T-helper 2 cell treated with Interferon-gamma antibody and Interleukin-4, amounts not matched to agents 100 ng/mL and 5 ng/mL, for 36 hours (primary cell): ENCODE data around the gene FRK. TPM values are rescaled to one million over a fixed set of nuclear protein-coding genes. Genes with fewer than 3 reads are reported as not detected.

Source experiments
- intact Hi-C: fragments of 100-400 bp; cut with micrococcal nuclease; formaldehyde crosslinking; loops from one replicate; pipeline ENCODE4 v1.15.1; 2023
- total RNA-seq: library from RNA; stranded (reverse); gene quantifications from 2 replicates; pipeline ENCODE4 v1.2.3, GENCODE V29; 2022

Gene FRK
- total RNA-seq: 0.05 and 0.14 TPM in 2 replicates

GRCh38 chr6:116060572-116061283 lies at the start of gene FRK:
Gene FRK, minus strand, starts transcription at chr6:116060891. Its CDS starts 580 bp downstream, at chr6:116060311.
- intact Hi-C loops: no loop called here

GRCh38 chr6:116108836-116109235 lies 48.1 kb upstream of the FRK start:
- intact Hi-C loops: loop anchor here (10.0 kb wide), 2 partner anchors 1496 to 1566 kb away; partner anchors contain the start of genes GOPC and NUS1

- intact Hi-C loops: loop anchor here (10.0 kb wide), 2 partner anchors 1499 to 1569 kb away; partner anchors contain the start of genes GOPC and NUS1
Measured at GRCh38 chr6:116106146-116106545, 45.5 kb upstream of the FRK start.

- intact Hi-C loops: loop anchor here (10.0 kb wide), 2 partner anchors 1500 to 1570 kb away; partner anchors contain the start of genes GOPC and NUS1
Measured at GRCh38 chr6:116105247-116105646, 44.6 kb upstream of the FRK start.

- intact Hi-C loops: loop anchor here (5.0 to 10.0 kb wide), 3 partner anchors 563 to 1570 kb away; partner anchors contain the start of genes GOPC, NUS1 and ZUP1
Measured at GRCh38 chr6:116104636-116105035, 43.9 kb upstream of the FRK start.

- intact Hi-C loops: loop anchor here (5.0 to 10.0 kb wide), 3 partner anchors 564 to 1572 kb away; partner anchors contain the start of genes GOPC, NUS1 and ZUP1
Measured at GRCh38 chr6:116102873-116103272, 42.2 kb upstream of the FRK start.

- intact Hi-C loops: loop anchor here (1.0 to 10.0 kb wide), 8 partner anchors 11 to 1573 kb away; partner anchors contain the start of genes GOPC, KPNA5, NUS1 and RWDD1
Measured at GRCh38 chr6:116101790-116102189, 41.1 kb upstream of the FRK start.

- intact Hi-C loops: loop anchor here (1.0 to 10.0 kb wide), 8 partner anchors 11 to 1573 kb away; partner anchors contain the start of genes GOPC, KPNA5, NUS1 and RWDD1
Measured at GRCh38 chr6:116101302-116101718, 40.6 kb upstream of the FRK start.

GRCh38 chr6:116100419-116101301 lies 40.0 kb upstream of the FRK start, which contains the start of gene NT5DC1:
Gene NT5DC1, plus strand, starts transcription at chr6:116100853. Its CDS starts 78 bp downstream, at chr6:116100931.
- intact Hi-C loops: loop anchor here (1.0 to 10.0 kb wide), 8 partner anchors 10 to 1574 kb away; partner anchors contain the start of genes GOPC, KPNA5, NUS1 and RWDD1

- intact Hi-C loops: loop anchor here (5.0 kb wide), 1 partner anchor 1352 kb away; no protein-coding TSS in a partner anchor
Measured at GRCh38 chr6:116099036-116099435, 38.3 kb upstream of the FRK start.

- intact Hi-C loops: loop anchor here (1.0 to 5.0 kb wide), 2 partner anchors 87 to 1350 kb away; no protein-coding TSS in a partner anchor
Measured at GRCh38 chr6:116096979-116097816, 36.5 kb upstream of the FRK start.

- intact Hi-C loops: loop anchor here (5.0 kb wide), 1 partner anchor 1349 kb away; no protein-coding TSS in a partner anchor
Measured at GRCh38 chr6:116096048-116096759, 35.5 kb upstream of the FRK start.

GRCh38 chr6:116094041-116094440 lies 33.4 kb upstream of the FRK start:
- intact Hi-C loops: no loop called here

- intact Hi-C loops: loop anchor here (1.0 kb wide), 1 partner anchor 11 kb away; no protein-coding TSS in a partner anchor
Measured at GRCh38 chr6:116090251-116090650, 29.6 kb upstream of the FRK start.

- intact Hi-C loops: no loop called here
Measured at GRCh38 chr6:116088946-116089345, 28.3 kb upstream of the FRK start.

GRCh38 chr6:116087437-116088027 lies 26.8 kb upstream of the FRK start:
- intact Hi-C loops: no loop called here

GRCh38 chr6:116084284-116084683 lies 23.6 kb upstream of the FRK start:
- intact Hi-C loops: no loop called here

- intact Hi-C loops: no loop called here
Measured at GRCh38 chr6:116083052-116083451, 22.4 kb upstream of the FRK start.

GRCh38 chr6:116078945-116079344 lies 18.3 kb upstream of the FRK start:
- intact Hi-C loops: no loop called here
